Parathyroid adenoma (tissue), 2 donors: ENCODE data around the gene CYGB.
"Not testable (repeated sequence)": the region's sequence is repeated elsewhere in the genome, so short reads cannot be mapped to it uniquely, and the experiment has no call there.

ENCODE experiments used
- H2AFZ ChIP-seq: fragments of 300-600 bp; sonication (generic); one replicate; pipeline ENCODE4 v1.7.0; 2017; ENCODE audit warnings: antibody characterized with exemption, mild to moderate bottlenecking
- H3K27ac ChIP-seq: fragments of 300-600 bp; sonication (generic); one replicate; pipeline ENCODE4 v1.7.0; 2017
- H3K27me3 ChIP-seq: fragments of 300-600 bp; sonication (generic); one replicate; pipeline ENCODE4 v1.7.0; 2017; ENCODE audit warnings: low read length; ENCODE audit not compliant: control insufficient read depth, insufficient read depth
- H3K36me3 ChIP-seq: fragments of 300-600 bp; sonication (generic); one replicate; pipeline ENCODE4 v1.7.0; 2017; ENCODE audit warnings: low read length; ENCODE audit not compliant: control insufficient read depth, insufficient read depth
- H3K4me1 ChIP-seq: fragments of 300-600 bp; sonication (generic); one replicate; pipeline ENCODE4 v1.7.0; 2017; ENCODE audit warnings: control low read depth
- H3K4me2 ChIP-seq: fragments of 300-600 bp; sonication (generic); one replicate; pipeline ENCODE4 v1.7.0; 2017; ENCODE audit warnings: low read length
- H3K4me3 ChIP-seq: fragments of 300-600 bp; sonication (generic); one replicate; pipeline ENCODE4 v1.7.0; 2017; ENCODE audit warnings: low read depth, low read length
- H3K79me2 ChIP-seq: fragments of 300-600 bp; sonication (generic); one replicate; pipeline ENCODE4 v1.7.0; 2017; ENCODE audit warnings: control low read depth
- H3K9ac ChIP-seq: fragments of 300-600 bp; sonication (generic); one replicate; pipeline ENCODE4 v1.7.0; 2017; ENCODE audit warnings: mild to moderate bottlenecking
- H3K9me3 ChIP-seq: fragments of 300-600 bp; sonication (generic); one replicate; pipeline ENCODE4 v1.7.0; 2017; ENCODE audit warnings: low read length; ENCODE audit not compliant: control insufficient read depth
- CTCF ChIP-seq: fragments of 300-600 bp; sonication (generic); IDR thresholded peaks from one replicate; pipeline ENCODE4 v1.7.0; 2017; ENCODE audit warnings: antibody characterized with exemption, mild to moderate bottlenecking
- donor health status: primary hyperparathyroidism.

CYGB gene

GRCh38 chr17:76561332-76561731 lies 23.8 kb upstream of the CYGB start:
- no peak overlapping the region for H3K4me3 ChIP-seq
- no peaks in the 10 kb centered on the region for H3K4me1 ChIP-seq

GRCh38 chr17:76560877-76561221 lies 23.3 kb upstream of the CYGB start:
- H3K79me2 ChIP-seq = peaks cover 20% of the 10 kb centered on the region
- no peak overlapping the region for H3K4me2 ChIP-seq
- H3K9ac ChIP-seq = no peak overlapping the region
- H3K36me3 ChIP-seq = no peaks in the 10 kb centered on the region
- H3K9me3 ChIP-seq = no peaks in the 10 kb centered on the region
- H3K27ac ChIP-seq = no peak overlapping the region
- H3K4me3 ChIP-seq = no peak overlapping the region
- no peaks in the 10 kb centered on the region for H3K4me1 ChIP-seq
- no peak for TF ChIP-seq CTCF
- no peak overlapping the region for H2AFZ ChIP-seq
- no peaks in the 10 kb centered on the region for H3K27me3 ChIP-seq

More at GRCh38 chr17:76561332-76561731, 23.8 kb upstream of the CYGB start:
- TF ChIP-seq CTCF = no peak
- Histone ChIP-seq H3K4me2 (no peak overlapping the region), H3K27me3 (no peaks in the 10 kb centered on the region), H3K9me3 (no peaks in the 10 kb centered on the region), H2AFZ (no peak overlapping the region), H3K36me3 (no peaks in the 10 kb centered on the region), H3K27ac (no peak overlapping the region), H3K9ac (no peak overlapping the region), H3K79me2 (peaks cover 20% of the 10 kb centered on the region)

DNA sequence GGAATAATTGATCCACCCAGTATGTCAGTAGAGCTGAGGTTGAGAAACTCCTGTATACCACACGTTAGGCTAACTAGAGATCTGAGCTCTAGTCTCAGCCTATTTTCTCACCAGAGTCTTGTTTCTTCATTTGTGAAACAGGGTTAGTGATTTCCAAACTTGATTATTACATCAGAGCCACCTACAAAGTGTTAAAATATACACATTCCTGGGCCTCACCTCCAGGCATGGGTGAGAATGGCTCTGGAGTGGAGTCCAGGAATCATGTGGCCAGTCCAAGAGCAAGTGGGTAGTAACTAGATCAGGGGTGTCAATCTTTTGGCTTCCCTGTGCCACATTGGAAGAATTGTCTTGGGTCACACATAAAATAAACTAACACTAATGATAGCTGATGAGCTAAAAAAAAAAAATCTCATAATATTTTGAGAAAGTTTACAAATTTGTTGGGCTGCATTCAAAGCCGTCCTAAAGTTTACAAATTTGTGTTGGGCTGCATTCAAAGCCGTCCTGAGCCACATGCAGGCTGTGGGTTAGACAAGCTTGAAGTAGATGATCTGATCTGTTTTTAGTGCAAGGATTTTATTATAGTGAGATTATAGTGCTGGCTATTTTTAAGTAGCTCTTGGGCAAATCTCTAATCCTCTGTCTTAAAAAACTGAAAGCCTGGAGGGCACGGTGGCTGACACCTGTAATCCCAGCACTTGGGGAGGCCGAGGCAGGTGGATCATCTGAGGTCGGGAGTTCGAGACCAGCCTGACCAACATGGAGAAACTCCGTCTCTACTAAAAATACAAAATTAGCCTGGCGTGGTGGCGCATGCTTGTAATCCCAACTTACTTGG lies 22.7 kb upstream of the CYGB start:
- no peak for TF ChIP-seq CTCF
- H3K4me1 ChIP-seq = no peaks in the 10 kb centered on the region
- no peak overlapping the region for H3K27ac ChIP-seq
- no peaks in the 10 kb centered on the region for H3K36me3 ChIP-seq
- H3K9ac ChIP-seq = no peak overlapping the region
- no peak overlapping the region for H3K4me2 ChIP-seq
- H3K79me2 ChIP-seq = peaks cover 20% of the 10 kb centered on the region
- no peak overlapping the region for H2AFZ ChIP-seq
- H3K27me3 ChIP-seq = no peaks in the 10 kb centered on the region
- H3K9me3 ChIP-seq = no peaks in the 10 kb centered on the region
- H3K4me3 ChIP-seq = no peak overlapping the region

GRCh38 chr17:76559460-76559859 lies 22.0 kb upstream of the CYGB start:
- H3K4me2 ChIP-seq, H3K4me3 ChIP-seq, H3K9me3 ChIP-seq, H3K27me3 ChIP-seq, H3K27ac ChIP-seq, H3K9ac ChIP-seq, H3K36me3 ChIP-seq, H3K4me1 ChIP-seq, H2AFZ ChIP-seq: not testable (repeated sequence)
- peaks cover 20% of the 10 kb centered on the region for H3K79me2 ChIP-seq

DNA sequence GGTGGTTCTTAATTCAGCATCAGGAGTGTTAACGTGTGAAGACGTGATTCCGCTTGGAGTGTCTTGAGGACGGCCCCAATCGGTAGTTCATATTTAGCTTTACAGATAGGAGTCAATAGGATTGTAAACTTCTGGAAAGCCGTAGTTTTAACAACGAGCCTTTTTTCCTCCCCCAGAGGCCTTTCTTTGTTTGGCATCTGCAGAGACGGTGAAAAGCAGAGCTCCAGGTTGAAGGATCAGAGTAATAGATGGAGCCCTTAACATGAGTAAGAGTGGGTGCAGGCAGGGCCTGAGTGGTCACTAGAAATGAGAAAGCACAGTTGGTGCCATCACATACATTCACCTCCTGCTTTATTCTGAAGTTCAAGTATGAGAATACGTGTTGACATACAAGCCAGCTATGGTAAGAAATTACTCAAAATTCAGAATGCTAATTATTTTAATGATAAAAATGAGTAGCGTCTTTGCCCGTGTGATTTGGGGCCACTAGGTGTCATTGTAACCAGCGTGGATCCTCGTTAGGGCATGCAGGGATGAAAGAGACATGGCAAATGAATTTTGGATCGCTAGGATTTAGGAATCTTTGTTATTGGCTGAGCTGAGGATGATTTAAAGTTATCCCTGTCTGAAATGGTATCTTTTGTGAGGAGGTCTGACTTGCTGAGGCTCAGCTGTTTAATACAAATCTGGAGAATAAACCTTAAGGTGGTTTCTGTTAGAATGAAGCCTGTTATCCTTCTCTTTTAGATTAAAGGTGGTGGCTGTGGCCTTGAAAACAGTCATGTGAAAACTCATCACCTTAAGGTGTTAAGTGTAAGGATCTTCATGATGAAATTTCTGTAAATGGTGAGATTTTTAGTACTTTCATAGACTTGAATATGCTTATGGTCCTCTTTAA lies 20.9 kb upstream of the CYGB start:
- peak; percentile 63 for TF ChIP-seq CTCF
- no peaks in the 10 kb centered on the region for H3K9me3 ChIP-seq
- peak overlapping the region; percentile 90 for H3K27ac ChIP-seq
- H3K4me3 ChIP-seq = peak overlapping the region; percentile 88
- peaks cover 6% of the 10 kb centered on the region for H3K4me1 ChIP-seq
- H2AFZ ChIP-seq = peak overlapping the region; percentile 92
- H3K36me3 ChIP-seq = no peaks in the 10 kb centered on the region
- no peak overlapping the region for H3K9ac ChIP-seq
- peaks cover 20% of the 10 kb centered on the region for H3K79me2 ChIP-seq
- no peaks in the 10 kb centered on the region for H3K27me3 ChIP-seq
- peak overlapping the region; percentile 93 for H3K4me2 ChIP-seq
